ENCODE measurements around the gene SMAP2.
A peak's percentile ranks its signal among the peaks of the same experiment; 100 is the strongest.

The SMAP2 gene

GRCh38 chr1:40422630-40423263 is 49.2 kb downstream of the SMAP2 start:
- no peak for DNase-seq

GRCh38 chr1:40423264-40423642 is 49.7 kb downstream of the SMAP2 start:
- DNase-seq: peak; percentile 25

GRCh38 chr1:40423951-40424618 is 50.6 kb downstream of the SMAP2 start:
- no peak for DNase-seq

GRCh38 chr1:40425198-40425597 is 51.7 kb downstream of the SMAP2 start:
- DNase-seq: no peak

GRCh38 chr1:40431385-40431784 is 57.9 kb downstream of the SMAP2 start:
- DNase-seq: no peak

- DNase-seq: no peak
Observed at GRCh38 chr1:40432644-40433390, 59.3 kb downstream of the SMAP2 start.

GRCh38 chr1:40435471-40435870 is 61.9 kb downstream of the SMAP2 start:
- DNase-seq: no peak

- no peak for DNase-seq
Observed at GRCh38 chr1:40435876-40436275, 62.3 kb downstream of the SMAP2 start.

- no peak for DNase-seq
Observed at GRCh38 chr1:40438391-40439015, 65.0 kb downstream of the SMAP2 start.

- DNase-seq: no peak
Observed at GRCh38 chr1:40439247-40439646, 65.7 kb downstream of the SMAP2 start.

- DNase-seq: no peak
Observed at GRCh38 chr1:40449684-40450494, 76.4 kb downstream of the SMAP2 start, which contains the start of gene ZFP69B. TSS of gene ZFP69B (plus strand) at chr1:40450476. CDS start at chr1:40450962, 486 bp downstream.

- no peak for DNase-seq
Observed at GRCh38 chr1:40450495-40451237, 77.1 kb downstream of the SMAP2 start.

- DNase-seq: no peak
Observed at GRCh38 chr1:40451238-40451585, 77.7 kb downstream of the SMAP2 start.

GRCh38 chr1:40454873-40455272 is 81.3 kb downstream of the SMAP2 start:
- no peak for DNase-seq

- no peak for DNase-seq
Observed at GRCh38 chr1:40462956-40463590, 89.5 kb downstream of the SMAP2 start.

GRCh38 chr1:40469327-40469726 is 95.8 kb downstream of the SMAP2 start:
- no peak for DNase-seq
